ENCODE results near the gene ATG2A.

DNA sequence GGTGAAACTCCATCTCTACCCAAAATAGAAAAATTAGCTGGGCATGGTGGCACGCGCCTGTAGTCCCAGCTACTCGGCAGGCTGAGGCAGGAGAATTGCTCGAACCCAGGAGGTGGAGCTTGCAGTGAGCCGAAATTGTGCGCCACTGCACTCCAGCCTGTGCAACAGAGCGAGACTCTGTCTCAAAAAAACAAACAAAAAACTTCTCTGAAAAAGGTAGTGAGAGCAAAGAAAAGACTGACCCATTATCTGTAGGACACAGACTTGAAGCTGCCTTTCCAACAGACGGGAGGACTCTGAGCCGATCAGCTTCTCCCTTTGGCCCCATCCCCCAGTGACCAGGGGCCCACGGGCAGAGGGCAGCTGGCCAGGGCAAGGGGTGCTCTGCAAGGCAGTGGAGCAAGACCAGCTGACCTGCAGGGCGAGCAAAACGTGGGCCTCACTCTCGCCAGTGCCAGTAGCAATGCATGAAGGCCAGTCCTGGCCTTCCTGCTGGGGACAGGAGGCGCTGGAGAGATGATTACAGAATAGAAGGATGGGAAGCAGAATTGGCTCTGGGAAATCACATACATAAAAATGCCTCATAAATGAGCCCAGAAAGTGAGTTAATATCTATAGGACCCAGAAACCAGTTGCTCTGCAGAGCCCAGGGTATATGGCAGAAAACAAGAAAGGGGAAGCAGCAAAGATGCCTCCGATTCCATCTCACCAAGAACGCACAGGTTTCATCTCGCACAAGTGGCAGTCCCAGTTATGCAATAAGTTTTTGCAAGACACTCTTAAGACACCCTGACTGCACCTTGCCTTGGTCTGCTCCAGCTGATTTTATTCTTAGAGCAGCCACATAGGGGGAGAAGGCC is 41.4 kb downstream of the ATG2A start:
- peak; percentile 17 for TF ChIP-seq CTCF (IDR thresholded peaks at IDR 0.05; ENCODE audit: low read depth, low read length, poor library complexity, severe bottlenecking)
- TF ChIP-seq EZH2phosphoT487 (IDR thresholded peaks at IDR 0.05; ENCODE audit: borderline replicate concordance, low read length), result no peak

Measured in DOHH2 (cell line).